HG02610 (cell line): ENCODE data around the gene REV1.
"Not testable (repeated sequence)": the region's sequence is repeated elsewhere in the genome, so short reads cannot be mapped to it uniquely, and the experiment has no call there.

Experiments used
- ATAC-seq: cut with Tn5 transposase; IDR thresholded peaks from one replicate; pipeline ENCODE4 v1.9.1; 2021; ENCODE audit warnings: mild to moderate bottlenecking, moderate library complexity; ENCODE audit not compliant: unreplicated experiment

Gene REV1

GRCh38 chr2:99487906-99488305, 1.9 kb downstream of the REV1 start:
- ATAC-seq: no peak

GRCh38 chr2:99485824-99486223, 4.0 kb downstream of the REV1 start:
- ATAC-seq: no peak

- ATAC-seq: no peak
Observed at GRCh38 chr2:99485411-99485810, 4.4 kb downstream of the REV1 start.

DNA sequence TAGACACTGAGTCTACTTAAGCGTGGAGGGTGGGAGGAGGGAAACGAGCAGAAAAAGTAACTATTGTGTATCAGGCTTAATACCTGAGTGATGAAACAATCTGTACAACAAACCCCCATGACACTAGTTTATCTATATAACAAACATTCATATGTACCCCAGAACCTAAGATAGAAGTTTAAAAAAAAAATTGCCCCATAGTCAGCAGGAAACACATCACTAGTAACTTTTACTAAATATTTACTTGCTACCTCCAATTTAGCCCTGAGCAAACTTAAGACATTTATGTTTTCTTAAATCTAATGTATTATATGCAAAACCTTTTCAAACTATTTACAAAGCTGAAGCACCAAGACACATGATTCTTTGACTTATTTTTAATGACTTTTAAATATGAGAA, 5.6 kb downstream of the REV1 start:
- no peak for ATAC-seq

DNA sequence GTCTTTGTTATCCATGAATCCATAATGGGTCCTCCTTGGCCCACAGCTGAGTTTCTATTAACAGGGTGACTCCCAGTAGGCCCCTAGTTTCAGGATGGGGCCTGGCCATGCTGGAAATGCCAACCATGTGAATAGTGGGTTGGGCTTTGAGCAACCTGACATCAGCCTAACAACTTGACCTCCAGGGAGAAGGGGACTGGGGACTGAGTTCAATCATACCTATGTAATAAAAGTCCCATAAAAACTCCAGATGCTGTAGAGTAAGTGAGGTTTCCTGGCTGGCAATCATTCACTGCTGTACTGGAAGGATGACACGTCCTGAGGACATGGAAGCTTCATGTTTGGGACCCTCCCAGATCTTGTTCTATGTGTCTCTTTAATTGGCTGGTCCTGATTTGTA, 7.9 kb downstream of the REV1 start:
- ATAC-seq: no peak

DNA sequence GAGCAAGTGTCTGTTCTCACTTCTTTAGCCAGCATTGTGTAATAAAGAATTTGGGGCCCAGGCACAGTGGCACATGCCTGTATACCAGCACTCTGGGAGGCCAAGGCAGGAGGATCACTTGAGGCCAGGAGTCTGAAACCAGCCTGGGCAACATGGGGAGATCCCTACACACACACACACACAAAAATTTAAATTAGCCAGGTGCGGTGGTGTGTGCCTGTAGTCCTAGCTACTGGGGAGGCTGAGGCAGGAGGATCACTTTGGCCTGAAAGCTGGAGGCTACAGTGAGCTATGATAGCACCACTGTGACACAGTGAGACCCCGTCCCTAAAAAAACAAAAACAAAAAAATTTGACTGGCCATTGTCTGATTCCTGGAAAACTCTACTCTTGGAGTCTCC, 8.3 kb downstream of the REV1 start:
- no peak for ATAC-seq

DNA sequence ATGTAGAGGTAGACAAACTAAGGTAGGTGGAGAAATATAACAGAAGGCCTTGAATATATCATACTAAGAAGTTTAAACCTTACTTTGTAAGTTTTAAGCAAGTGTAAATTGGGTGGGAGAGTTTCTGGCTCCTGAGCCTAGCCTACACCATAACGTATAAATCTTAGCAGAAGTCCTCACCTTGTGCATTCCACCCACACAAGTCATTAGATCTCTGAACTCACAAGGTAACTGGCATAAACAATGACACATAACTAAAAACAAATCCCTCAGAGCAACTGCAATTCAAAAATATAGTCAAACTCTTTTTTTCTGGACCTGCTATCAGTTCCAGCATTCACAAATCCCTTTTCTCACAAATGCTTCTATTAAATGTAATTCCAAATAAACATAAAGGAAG, 9.4 kb downstream of the REV1 start:
- no peak for ATAC-seq

DNA sequence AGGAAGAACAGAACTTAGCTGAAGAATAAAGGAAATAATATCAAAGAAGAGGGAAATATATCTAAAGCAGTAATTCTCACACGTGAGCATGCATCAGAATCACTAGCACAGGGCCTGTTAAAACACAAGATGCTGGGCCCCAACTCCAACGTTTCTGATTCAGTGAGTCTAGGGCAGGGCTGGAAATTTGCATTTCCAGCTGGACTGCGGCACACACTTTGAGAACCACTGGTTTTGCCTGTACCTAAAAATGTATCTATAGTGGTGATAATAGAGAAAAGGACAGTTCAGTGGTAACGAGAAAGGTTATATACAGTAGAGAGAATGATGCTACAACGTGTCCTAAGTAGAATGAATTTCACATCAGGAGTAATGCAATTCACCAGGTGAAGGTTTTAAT, 11.2 kb downstream of the REV1 start:
- ATAC-seq: no peak

DNA sequence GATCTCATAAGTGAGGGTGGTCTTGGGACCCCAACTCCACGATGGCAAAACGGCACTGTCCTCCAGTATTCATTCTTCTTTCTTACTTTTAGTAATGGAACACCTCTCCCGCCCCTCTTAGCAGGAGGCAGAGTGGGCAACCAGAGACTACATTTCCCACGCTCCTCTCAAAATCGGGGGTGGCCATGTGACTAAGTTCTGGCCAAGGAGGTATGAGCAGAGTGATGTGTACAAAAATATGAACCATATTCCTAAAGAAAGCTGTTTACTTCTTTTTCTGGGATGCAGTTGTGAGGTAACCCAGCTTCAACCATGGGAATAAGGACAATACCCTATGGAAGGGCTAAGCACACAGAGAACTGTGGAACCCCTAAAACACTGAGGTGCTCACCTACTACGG, 12.8 kb downstream of the REV1 start:
- ATAC-seq: no peak

GRCh38 chr2:99476629-99477028, 13.2 kb downstream of the REV1 start:
- ATAC-seq: no peak

GRCh38 chr2:99475095-99475494, 14.7 kb downstream of the REV1 start:
- not testable (repeated sequence) for ATAC-seq

DNA sequence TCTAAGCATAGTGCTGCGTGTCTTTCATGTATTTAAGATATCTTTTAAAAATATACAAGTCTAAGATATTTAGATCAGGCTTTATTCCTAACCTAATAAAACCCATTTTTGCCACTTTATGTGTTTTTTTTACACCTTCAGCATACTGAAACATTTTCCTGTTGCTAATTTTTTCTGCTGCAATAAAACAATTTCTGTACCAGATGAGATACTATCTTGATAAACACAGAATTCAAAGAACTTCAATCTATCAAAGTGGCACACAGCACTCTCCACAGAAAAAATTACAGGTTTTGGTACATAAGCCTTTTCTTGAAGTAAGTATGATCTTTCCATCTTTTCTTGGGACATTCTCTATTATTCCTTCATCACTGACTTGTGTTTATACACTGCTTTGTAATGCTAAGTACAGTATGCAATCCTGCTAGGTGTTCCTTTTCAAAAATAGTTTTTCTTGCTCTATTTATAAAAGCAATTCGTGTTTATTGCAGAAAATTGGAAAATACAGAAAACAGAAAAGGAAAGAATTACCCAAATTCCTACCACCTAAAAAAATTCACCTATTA, 16.2 kb downstream of the REV1 start:
- no peak for ATAC-seq

DNA sequence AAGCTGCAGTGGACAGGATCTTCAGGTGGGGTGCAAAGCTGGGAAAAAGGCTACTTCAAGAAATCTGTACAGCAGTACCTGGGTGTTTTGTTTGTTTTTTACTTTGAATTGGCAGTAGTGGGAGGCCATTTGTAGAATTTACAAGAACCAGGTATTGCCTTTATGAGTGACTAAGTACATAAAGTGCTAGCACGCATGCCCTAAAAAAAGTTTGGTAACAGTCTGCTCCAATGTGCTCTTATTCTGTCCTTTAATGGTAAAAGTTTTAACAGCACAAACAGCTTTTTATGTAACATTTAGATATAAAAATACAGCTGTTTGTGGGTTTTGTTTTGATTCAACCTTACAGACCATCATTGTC, 17.2 kb downstream of the REV1 start:
- no peak for ATAC-seq

- no peak for ATAC-seq
Observed at GRCh38 chr2:99471654-99472599, 17.9 kb downstream of the REV1 start.

DNA sequence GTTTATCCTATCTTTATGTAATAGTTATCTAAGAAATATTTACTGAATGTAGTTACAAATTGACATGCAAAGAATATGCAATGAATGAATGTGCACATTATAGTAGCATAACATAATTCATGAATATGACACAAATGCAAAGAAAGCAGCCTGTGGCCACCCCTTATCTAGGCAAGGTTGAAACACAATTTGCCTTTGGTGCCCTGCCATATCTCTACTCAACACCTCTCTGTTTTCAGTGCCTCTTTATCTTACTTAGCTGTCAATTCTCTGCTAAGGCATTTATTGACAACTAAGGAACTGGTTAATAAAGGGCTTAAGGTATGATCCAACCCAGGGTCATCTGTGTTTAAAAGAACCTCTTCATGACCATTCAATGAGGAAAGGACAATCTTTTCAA, 18.9 kb downstream of the REV1 start:
- no peak for ATAC-seq

- ATAC-seq: not testable (repeated sequence)
Observed at GRCh38 chr2:99470459-99470858, 19.4 kb downstream of the REV1 start.

DNA sequence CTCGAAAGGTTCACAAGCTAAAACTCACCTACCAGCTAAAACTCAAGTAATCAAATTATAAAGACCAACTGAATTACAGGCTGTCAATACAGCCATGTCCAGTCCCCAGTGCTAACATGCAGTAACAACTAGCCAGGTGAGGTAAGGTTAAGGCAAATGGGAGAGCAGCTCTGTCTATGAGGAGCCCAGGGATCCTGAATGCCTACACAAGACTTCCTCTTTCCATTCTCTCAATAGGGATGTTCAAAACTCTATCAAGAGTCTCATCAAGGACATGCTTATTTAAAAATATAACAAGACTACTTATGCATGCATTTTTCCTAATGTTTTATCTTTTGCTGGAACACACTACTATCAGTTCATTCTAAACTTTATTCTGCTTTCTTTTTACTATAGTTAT, 20.4 kb downstream of the REV1 start:
- ATAC-seq: no peak

DNA sequence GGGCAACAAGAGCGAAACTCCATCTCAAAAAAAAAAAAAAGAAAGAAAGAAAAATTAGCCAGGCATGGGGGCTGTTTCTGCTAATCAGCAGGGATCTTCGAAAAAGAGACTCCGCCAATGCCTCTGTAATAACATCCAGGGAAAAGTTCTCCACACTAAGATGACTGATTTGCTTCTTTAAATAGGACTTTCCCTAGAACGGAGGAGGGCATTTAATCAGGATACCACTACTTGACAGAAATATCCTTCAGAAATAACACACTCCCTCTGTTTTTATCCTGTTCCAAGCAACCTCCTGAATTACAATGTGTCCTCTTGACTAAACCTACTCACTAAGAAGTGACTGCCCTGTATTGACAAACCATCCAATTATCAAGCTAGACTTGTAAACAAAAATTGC, 21.7 kb downstream of the REV1 start:
- no peak for ATAC-seq

- no peak for ATAC-seq
Observed at GRCh38 chr2:99467390-99467789, 22.4 kb downstream of the REV1 start.

DNA sequence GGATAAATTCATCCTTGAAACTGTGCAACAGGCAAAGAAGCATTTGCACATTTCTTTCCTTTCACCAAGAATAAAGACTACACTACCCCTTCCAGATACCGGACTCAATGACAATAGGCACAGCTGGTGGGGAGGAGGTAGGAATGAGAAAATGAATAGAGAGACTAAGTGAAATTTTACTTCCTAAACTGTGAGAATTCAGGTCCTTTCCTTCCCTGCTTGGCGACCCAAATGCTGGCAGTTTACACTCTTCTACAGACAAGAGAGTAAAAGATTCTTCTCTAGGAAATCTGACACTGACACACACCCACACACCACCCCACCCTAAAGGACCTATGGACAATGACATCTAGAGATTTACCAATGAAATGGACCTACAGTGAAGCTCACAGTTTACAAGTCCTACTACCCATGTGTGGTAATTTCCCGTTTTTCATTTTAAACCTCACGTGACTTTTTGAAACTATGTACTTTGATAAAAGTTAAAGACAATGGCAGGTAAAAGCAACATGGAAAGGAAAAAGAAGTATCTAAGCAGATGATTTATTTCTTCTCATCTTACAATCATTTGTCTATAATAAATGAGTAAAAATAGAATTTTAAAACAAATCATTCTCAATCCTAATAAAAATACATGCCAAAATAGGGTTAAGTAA, 27.9 kb downstream of the REV1 start:
- no peak for ATAC-seq

DNA sequence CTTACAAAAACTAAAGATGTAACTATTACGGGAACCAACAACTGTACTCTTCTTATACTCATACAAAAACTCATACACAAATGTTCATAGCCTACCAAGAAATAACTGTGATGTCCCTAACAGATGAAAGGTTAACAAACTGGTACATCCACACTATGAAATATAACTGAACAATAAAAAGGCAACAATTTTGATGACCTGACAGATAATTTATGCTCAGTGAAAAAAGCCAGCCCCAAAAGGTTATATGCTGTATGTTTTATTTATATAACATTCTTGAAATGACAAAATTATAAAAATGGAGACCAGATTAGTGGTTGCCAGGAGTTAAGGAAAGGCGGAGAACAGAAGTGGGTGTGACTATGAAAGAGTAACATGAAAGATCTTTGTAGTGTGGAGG, 31.3 kb downstream of the REV1 start:
- ATAC-seq: no peak

- ATAC-seq: no peak
Observed at GRCh38 chr2:99451686-99452085, 38.1 kb downstream of the REV1 start.
